GM23338 (cell line): ENCODE measurements around the gene RSPH6A. TPM values are rescaled to one million over a fixed set of nuclear protein-coding genes. Genes with fewer than 3 reads are reported as not detected.
"Not testable (repeated sequence)": the region's sequence is repeated elsewhere in the genome, so short reads cannot be mapped to it uniquely, and the experiment has no call there.

Experiments
- ATAC-seq: fragments of 200-7000 bp; cut with Tn5 transposase; 3 replicates; pipeline ENCODE4 v1.9.1; 2020
- DNase-seq: peaks from one replicate; pipeline ENCODE4 v3.0.0-alpha.2; 2015; ENCODE audit warnings: low spot score
- H2AFZ ChIP-seq: fragments of 200-600 bp; sonication (generic); 2 replicates; pipeline ENCODE4 v1.8.0; 2016; ENCODE audit warnings: antibody characterized with exemption, mild to moderate bottlenecking, moderate library complexity
- H3F3A ChIP-seq: fragments of 200-600 bp; sonication (generic); replicated peaks from 2 replicates; pipeline ENCODE4 v1.8.0; 2017; ENCODE audit warnings: antibody characterized with exemption, mixed run types, low read depth
- H3K27ac ChIP-seq: fragments of 200-600 bp; sonication (generic); 2 replicates; pipeline ENCODE4 v1.6.1; 2016; ENCODE audit warnings: low read depth
- H3K27me3 ChIP-seq: fragments of 200-600 bp; sonication (generic); 2 replicates; pipeline ENCODE4 v1.8.0; 2016; ENCODE audit warnings: mild to moderate bottlenecking, mixed run types, moderate library complexity; ENCODE audit not compliant: insufficient read depth
- H3K36me3 ChIP-seq: fragments of 200-600 bp; sonication (generic); 2 replicates; pipeline ENCODE4 v1.8.0; 2016; ENCODE audit warnings: mild to moderate bottlenecking; ENCODE audit not compliant: insufficient read depth
- H3K4me1 ChIP-seq: fragments of 200-600 bp; sonication (generic); 2 replicates; pipeline ENCODE4 v1.8.0; 2016; ENCODE audit warnings: mild to moderate bottlenecking, moderate library complexity; ENCODE audit not compliant: insufficient read depth
- H3K4me2 ChIP-seq: fragments of 200-600 bp; sonication (generic); 2 replicates; pipeline ENCODE4 v1.7.1; 2017; ENCODE audit warnings: mixed run types
- H3K4me3 ChIP-seq: fragments of 200-600 bp; sonication (generic); 2 replicates; pipeline ENCODE4 v1.6.1; 2016; ENCODE audit warnings: mixed run types
- H3K79me2 ChIP-seq: fragments of 200-600 bp; sonication (generic); replicated peaks from 2 replicates; pipeline ENCODE4 v1.8.0; 2017; ENCODE audit warnings: mild to moderate bottlenecking; ENCODE audit not compliant: insufficient read depth
- H3K9me2 ChIP-seq: fragments of 200-600 bp; sonication (generic); 2 replicates; pipeline ENCODE4 v1.8.0; 2017; ENCODE audit not compliant: insufficient read depth
- H4K20me1 ChIP-seq: fragments of 200-600 bp; sonication (generic); replicated peaks from 2 replicates; pipeline ENCODE4 v1.8.0; 2017; ENCODE audit warnings: mild to moderate bottlenecking; ENCODE audit not compliant: insufficient read depth
- H3K27ac Mint-ChIP-seq: 2 replicates; pipeline ENCODE4 v1.8.0; 2020; ENCODE audit warnings: inconsistent platforms, mild to moderate bottlenecking, moderate library complexity, mixed read lengths
- H3K27me3 Mint-ChIP-seq: 3 replicates; pipeline ENCODE4 v1.8.0; 2022; ENCODE audit warnings: low read depth, mild to moderate bottlenecking, moderate library complexity, mixed read lengths, inconsistent platforms; ENCODE audit not compliant: insufficient read depth, poor library complexity
- H3K36me3 Mint-ChIP-seq: 3 replicates; pipeline ENCODE4 v1.8.0; 2021; ENCODE audit warnings: low read depth, mild to moderate bottlenecking, inconsistent platforms, moderate library complexity, mixed read lengths
- H3K4me1 Mint-ChIP-seq: 3 replicates; pipeline ENCODE4 v1.8.0; 2020; ENCODE audit warnings: mild to moderate bottlenecking, inconsistent platforms, mixed read lengths
- H3K4me3 Mint-ChIP-seq: 3 replicates; pipeline ENCODE4 v1.8.0; 2021; ENCODE audit warnings: moderate library complexity, mild to moderate bottlenecking, inconsistent platforms, mixed read lengths
- H3K9me3 Mint-ChIP-seq: 3 replicates; pipeline ENCODE4 v1.8.0; 2020; ENCODE audit warnings: moderate library complexity, mild to moderate bottlenecking, inconsistent platforms, mixed read lengths
- JUNB ChIP-seq: IDR thresholded peaks from one replicate; pipeline ENCODE4 v1.6.1; 2016; ENCODE audit warnings: antibody characterized with exemption; ENCODE audit not compliant: unreplicated experiment
- STAT1 ChIP-seq: IDR thresholded peaks from one replicate; pipeline ENCODE4 v1.6.1; 2016; ENCODE audit warnings: antibody characterized with exemption; ENCODE audit not compliant: unreplicated experiment
- ZNF331 ChIP-seq: fragments of 250-450 bp; sonication (Bioruptor Pico); IDR thresholded peaks from 2 replicates; pipeline ENCODE4 v1.5.0; 2020; ENCODE audit warnings: low read depth, mild to moderate bottlenecking, moderate library complexity
- polyA plus RNA-seq: library from polyadenylated mRNA; unstranded; fragments of >200 nt; fragmentation: Nextera tagmentation; extraction: Ambion mirVana; gene quantifications from 2 replicates; pipeline ENCODE4 v1.2.1, GENCODE V29; 2016
- total RNA-seq: library from RNA; depleted of rRNA; stranded (reverse); fragments of >200 nt; shearing (Covaris generic); gene quantifications from 2 replicates; pipeline ENCODE4 v1.2.3, GENCODE V29; 2014
- TF ChIP-seq, protein P1 (sequence below): fragments of 250-450 bp; sonication (Bioruptor Pico); IDR thresholded peaks from 2 replicates; pipeline ENCODE4 v1.5.0; 2020; ENCODE audit warnings: mild to moderate bottlenecking, moderate library complexity
- TF ChIP-seq, protein P2 (sequence below): IDR thresholded peaks from one replicate; pipeline ENCODE4 v1.6.1; 2018; ENCODE audit warnings: antibody characterized with exemption; ENCODE audit not compliant: unreplicated experiment
- TF ChIP-seq, protein P3 (sequence below), 2 experiments: fragments of 200-600 bp in 1 of 2; sonication (generic) in 1 of 2; conservative IDR thresholded peaks; 2 replicates each; pipeline versions ENCODE4 v1.5.1 to v1.6.1; 2016 to 2017; ENCODE audit warnings: antibody characterized with exemption in 2 of 2, low read depth in 2 of 2, mild to moderate bottlenecking in 2 of 2, moderate library complexity in 1 of 2

RSPH6A gene
- total and polyA plus RNA-seq, 2 experiments from 2014 or later: 0.11 to 0.21 TPM

DNA sequence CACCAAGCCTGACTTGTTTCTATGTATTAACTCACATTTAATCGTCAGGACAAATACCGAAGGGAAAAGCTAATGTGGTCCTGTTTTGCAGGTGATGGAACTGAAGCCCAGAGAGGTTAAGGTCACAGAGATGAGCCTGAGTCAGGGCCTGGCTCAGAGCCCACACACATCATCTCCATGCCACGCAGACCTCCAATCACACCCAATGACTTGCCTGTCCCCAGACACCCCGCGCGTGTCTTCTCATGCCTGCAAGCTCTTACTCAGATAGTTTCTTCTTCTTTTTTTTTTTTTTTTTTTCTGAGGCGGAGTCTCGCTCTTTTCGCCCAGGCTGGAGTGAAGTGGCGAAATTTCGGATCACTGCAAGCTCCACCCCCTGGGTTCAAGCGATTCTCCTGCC lies 62.5 kb downstream of the RSPH6A start (continued):
- TF ChIP-seq, protein P1, sequence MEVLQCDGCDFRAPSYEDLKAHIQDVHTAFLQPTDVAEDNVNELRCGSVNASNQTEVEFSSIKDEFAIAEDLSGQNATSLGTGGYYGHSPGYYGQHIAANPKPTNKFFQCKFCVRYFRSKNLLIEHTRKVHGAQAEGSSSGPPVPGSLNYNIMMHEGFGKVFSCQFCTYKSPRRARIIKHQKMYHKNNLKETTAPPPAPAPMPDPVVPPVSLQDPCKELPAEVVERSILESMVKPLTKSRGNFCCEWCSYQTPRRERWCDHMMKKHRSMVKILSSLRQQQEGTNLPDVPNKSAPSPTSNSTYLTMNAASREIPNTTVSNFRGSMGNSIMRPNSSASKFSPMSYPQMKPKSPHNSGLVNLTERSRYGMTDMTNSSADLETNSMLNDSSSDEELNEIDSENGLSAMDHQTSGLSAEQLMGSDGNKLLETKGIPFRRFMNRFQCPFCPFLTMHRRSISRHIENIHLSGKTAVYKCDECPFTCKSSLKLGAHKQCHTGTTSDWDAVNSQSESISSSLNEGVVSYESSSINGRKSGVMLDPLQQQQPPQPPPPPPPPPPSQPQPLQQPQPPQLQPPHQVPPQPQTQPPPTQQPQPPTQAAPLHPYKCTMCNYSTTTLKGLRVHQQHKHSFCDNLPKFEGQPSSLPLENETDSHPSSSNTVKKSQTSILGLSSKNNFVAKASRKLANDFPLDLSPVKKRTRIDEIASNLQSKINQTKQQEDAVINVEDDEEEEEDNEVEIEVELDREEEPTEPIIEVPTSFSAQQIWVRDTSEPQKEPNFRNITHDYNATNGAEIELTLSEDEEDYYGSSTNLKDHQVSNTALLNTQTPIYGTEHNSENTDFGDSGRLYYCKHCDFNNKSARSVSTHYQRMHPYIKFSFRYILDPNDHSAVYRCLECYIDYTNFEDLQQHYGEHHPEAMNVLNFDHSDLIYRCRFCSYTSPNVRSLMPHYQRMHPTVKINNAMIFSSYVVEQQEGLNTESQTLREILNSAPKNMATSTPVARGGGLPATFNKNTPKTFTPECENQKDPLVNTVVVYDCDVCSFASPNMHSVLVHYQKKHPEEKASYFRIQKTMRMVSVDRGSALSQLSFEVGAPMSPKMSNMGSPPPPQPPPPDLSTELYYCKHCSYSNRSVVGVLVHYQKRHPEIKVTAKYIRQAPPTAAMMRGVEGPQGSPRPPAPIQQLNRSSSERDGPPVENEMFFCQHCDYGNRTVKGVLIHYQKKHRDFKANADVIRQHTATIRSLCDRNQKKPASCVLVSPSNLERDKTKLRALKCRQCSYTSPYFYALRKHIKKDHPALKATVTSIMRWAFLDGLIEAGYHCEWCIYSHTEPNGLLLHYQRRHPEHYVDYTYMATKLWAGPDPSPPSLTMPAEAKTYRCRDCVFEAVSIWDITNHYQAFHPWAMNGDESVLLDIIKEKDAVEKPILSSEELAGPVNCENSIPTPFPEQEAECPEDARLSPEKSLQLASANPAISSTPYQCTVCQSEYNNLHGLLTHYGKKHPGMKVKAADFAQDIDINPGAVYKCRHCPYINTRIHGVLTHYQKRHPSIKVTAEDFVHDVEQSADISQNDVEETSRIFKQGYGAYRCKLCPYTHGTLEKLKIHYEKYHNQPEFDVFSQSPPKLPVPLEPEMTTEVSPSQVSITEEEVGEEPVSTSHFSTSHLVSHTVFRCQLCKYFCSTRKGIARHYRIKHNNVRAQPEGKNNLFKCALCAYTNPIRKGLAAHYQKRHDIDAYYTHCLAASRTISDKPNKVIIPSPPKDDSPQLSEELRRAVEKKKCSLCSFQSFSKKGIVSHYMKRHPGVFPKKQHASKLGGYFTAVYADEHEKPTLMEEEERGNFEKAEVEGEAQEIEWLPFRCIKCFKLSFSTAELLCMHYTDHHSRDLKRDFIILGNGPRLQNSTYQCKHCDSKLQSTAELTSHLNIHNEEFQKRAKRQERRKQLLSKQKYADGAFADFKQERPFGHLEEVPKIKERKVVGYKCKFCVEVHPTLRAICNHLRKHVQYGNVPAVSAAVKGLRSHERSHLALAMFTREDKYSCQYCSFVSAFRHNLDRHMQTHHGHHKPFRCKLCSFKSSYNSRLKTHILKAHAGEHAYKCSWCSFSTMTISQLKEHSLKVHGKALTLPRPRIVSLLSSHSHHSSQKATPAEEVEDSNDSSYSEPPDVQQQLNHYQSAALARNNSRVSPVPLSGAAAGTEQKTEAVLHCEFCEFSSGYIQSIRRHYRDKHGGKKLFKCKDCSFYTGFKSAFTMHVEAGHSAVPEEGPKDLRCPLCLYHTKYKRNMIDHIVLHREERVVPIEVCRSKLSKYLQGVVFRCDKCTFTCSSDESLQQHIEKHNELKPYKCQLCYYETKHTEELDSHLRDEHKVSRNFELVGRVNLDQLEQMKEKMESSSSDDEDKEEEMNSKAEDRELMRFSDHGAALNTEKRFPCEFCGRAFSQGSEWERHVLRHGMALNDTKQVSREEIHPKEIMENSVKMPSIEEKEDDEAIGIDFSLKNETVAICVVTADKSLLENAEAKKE: no peak
- TF ChIP-seq JUNB: no peak

DNA sequence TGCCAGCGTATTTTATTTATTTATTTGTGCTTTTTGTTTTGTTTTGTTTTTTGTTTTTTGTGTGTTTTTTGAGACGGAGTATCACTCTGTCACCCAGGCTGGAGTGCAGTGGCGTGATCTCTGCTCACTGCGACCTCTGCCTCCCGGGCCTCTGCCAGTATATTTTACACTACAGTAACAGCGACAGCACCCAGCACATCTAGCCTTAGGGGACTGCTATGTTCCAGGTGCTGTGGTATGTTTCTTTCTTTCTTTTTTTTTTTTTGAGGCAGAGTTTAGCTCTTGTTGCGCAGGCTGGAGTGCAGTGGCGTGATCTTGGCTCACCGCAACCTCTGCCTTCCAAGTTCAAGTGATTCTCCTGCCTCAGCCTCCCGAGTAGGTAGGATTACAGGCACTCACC lies 63.6 kb downstream of the RSPH6A start:
- not testable (repeated sequence) for H3K4me1 Mint-ChIP-seq, H3F3A ChIP-seq, H3K4me1 ChIP-seq, H3K36me3 Mint-ChIP-seq, H4K20me1 ChIP-seq, ATAC-seq, H3K27me3 ChIP-seq, H3K36me3 ChIP-seq, H3K27ac ChIP-seq, H2AFZ ChIP-seq, H3K4me3 ChIP-seq, H3K9me2 ChIP-seq, H3K27me3 Mint-ChIP-seq, H3K4me2 ChIP-seq, H3K9me3 Mint-ChIP-seq, H3K27ac Mint-ChIP-seq, H3K79me2 ChIP-seq, DNase-seq, H3K4me3 Mint-ChIP-seq

DNA sequence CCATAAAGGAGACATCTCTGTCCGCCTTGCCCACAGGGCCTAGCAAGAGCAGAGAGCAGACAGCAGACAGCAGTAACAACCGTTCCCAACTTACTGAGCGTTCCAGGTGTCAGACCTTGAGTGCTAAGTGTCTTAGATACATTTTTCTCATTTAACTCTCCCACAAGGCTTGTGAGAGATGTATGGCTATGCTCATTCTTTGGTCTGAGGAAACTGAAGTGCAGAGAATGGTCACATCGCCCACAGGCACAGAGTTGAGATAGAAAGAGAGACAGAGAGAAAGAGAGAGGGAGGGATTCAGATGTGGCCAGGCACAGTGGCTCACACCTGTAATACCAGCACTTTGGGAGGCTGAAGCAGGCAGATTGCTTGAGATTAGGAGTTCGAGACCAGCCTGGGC lies 67.6 kb downstream of the RSPH6A start:
- H3K36me3 ChIP-seq: no peaks in the 10 kb centered on the region
- ATAC-seq (no peak), DNase-seq (no peak)
- Mint-ChIP-seq H3K4me3 (no peak overlapping the region), H3K9me3 (no peaks in the 10 kb centered on the region), H3K36me3 (no peaks in the 10 kb centered on the region), H3K27ac (no peak overlapping the region), H3K27me3 (peaks cover 3% of the 10 kb centered on the region), H3K4me1 (no peaks in the 10 kb centered on the region; the same call in 2 of the 3 replicates)
- no peak overlapping the region for H3K27ac ChIP-seq
- H2AFZ ChIP-seq: 0 out of 2 replicates have a peak overlapping the region, but pooled peaks have one; percentile 7
- no peak overlapping the region for H3K4me3 ChIP-seq
- no peak overlapping the region for H3K4me2 ChIP-seq
- no peaks in the 10 kb centered on the region for H3K27me3 ChIP-seq
- H3K9me2 ChIP-seq: no peaks in the 10 kb centered on the region
- no peaks in the 10 kb centered on the region; the same call in 1 of the 2 replicates for H3K4me1 ChIP-seq
- H3K79me2 ChIP-seq: no peaks in the 10 kb centered on the region
- no peaks in the 10 kb centered on the region for H4K20me1 ChIP-seq
- 0 out of 2 replicates have a peak, but pooled peaks cover 6% of the 10 kb centered on the region for H3F3A ChIP-seq
- TF ChIP-seq, protein P2, sequence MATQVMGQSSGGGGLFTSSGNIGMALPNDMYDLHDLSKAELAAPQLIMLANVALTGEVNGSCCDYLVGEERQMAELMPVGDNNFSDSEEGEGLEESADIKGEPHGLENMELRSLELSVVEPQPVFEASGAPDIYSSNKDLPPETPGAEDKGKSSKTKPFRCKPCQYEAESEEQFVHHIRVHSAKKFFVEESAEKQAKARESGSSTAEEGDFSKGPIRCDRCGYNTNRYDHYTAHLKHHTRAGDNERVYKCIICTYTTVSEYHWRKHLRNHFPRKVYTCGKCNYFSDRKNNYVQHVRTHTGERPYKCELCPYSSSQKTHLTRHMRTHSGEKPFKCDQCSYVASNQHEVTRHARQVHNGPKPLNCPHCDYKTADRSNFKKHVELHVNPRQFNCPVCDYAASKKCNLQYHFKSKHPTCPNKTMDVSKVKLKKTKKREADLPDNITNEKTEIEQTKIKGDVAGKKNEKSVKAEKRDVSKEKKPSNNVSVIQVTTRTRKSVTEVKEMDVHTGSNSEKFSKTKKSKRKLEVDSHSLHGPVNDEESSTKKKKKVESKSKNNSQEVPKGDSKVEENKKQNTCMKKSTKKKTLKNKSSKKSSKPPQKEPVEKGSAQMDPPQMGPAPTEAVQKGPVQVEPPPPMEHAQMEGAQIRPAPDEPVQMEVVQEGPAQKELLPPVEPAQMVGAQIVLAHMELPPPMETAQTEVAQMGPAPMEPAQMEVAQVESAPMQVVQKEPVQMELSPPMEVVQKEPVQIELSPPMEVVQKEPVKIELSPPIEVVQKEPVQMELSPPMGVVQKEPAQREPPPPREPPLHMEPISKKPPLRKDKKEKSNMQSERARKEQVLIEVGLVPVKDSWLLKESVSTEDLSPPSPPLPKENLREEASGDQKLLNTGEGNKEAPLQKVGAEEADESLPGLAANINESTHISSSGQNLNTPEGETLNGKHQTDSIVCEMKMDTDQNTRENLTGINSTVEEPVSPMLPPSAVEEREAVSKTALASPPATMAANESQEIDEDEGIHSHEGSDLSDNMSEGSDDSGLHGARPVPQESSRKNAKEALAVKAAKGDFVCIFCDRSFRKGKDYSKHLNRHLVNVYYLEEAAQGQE: no peak
- TF ChIP-seq, protein P3, sequence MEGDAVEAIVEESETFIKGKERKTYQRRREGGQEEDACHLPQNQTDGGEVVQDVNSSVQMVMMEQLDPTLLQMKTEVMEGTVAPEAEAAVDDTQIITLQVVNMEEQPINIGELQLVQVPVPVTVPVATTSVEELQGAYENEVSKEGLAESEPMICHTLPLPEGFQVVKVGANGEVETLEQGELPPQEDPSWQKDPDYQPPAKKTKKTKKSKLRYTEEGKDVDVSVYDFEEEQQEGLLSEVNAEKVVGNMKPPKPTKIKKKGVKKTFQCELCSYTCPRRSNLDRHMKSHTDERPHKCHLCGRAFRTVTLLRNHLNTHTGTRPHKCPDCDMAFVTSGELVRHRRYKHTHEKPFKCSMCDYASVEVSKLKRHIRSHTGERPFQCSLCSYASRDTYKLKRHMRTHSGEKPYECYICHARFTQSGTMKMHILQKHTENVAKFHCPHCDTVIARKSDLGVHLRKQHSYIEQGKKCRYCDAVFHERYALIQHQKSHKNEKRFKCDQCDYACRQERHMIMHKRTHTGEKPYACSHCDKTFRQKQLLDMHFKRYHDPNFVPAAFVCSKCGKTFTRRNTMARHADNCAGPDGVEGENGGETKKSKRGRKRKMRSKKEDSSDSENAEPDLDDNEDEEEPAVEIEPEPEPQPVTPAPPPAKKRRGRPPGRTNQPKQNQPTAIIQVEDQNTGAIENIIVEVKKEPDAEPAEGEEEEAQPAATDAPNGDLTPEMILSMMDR (conservative IDR thresholded peaks at IDR 0.05; ENCODE audit: low read depth in 2 of 2): no peak
- TF ChIP-seq ZNF331 (CRISPR knock-in tag) (no peak), STAT1 (no peak)
